Calu3 (cell line): Measurements from ENCODE around the gene HYI. TPM values are rescaled to one million over a fixed set of nuclear protein-coding genes. Genes with fewer than 3 reads are reported as not detected.

Experiments
- BruUV-seq: library from RNA; stranded (reverse); fragments of 400-500 nt; replicated peaks from 2 replicates; lab custom pipeline; 2021; lab: Mats Ljungman, UMichigan
- CTCF ChIA-PET: fragments of 300-600 bp; sonication (Branson Sonifier 250); formaldehyde crosslinking; loops from one replicate; lab custom pipeline; 2022; ENCODE audit warnings: antibody characterized with exemption; lab: Charles Lee
- DNase-seq: peaks from one replicate; pipeline ENCODE4 v3.0.0; 2022
- H3K27ac Mint-ChIP-seq: one replicate; pipeline ENCODE4 v1.8.0; 2022; ENCODE audit warnings: mixed read lengths; ENCODE audit not compliant: unreplicated experiment
- H3K27me3 Mint-ChIP-seq: one replicate; pipeline ENCODE4 v1.8.0; 2022; ENCODE audit warnings: mixed read lengths; ENCODE audit not compliant: unreplicated experiment
- H3K36me3 Mint-ChIP-seq: one replicate; pipeline ENCODE4 v1.8.0; 2022; ENCODE audit warnings: mild to moderate bottlenecking, moderate library complexity, mixed read lengths; ENCODE audit not compliant: insufficient read depth, unreplicated experiment
- H3K4me1 Mint-ChIP-seq: one replicate; pipeline ENCODE4 v1.8.0; 2022; ENCODE audit warnings: mild to moderate bottlenecking, low read depth, mixed read lengths; ENCODE audit not compliant: unreplicated experiment
- H3K4me3 Mint-ChIP-seq: one replicate; pipeline ENCODE4 v1.8.0; 2022; ENCODE audit warnings: mild to moderate bottlenecking, low read depth, moderate library complexity, mixed read lengths; ENCODE audit not compliant: unreplicated experiment
- H3K9me3 Mint-ChIP-seq: one replicate; pipeline ENCODE4 v1.8.0; 2022; ENCODE audit warnings: low read depth, mixed read lengths; ENCODE audit not compliant: unreplicated experiment
- intact Hi-C: fragments of 100-400 bp; cut with micrococcal nuclease; formaldehyde crosslinking; loops from one replicate; pipeline ENCODE4 v1.10.0; 2022; ENCODE audit not compliant: unreplicated experiment
- total RNA-seq: library from RNA; stranded (reverse); gene quantifications from 2 replicates; pipeline ENCODE4 v1.2.3, GENCODE V29; 2022
- TF ChIP-seq, protein P1 (sequence below): fragments of 200-600 bp; IDR thresholded peaks from one replicate; pipeline ENCODE4 v1.8.0; 2022; ENCODE audit warnings: antibody characterized with exemption; ENCODE audit not compliant: unreplicated experiment

HYI gene
- total RNA-seq, 1 experiment from 2014 or later, result 67.4 TPM

- Mint-ChIP-seq H3K4me3 (no peak overlapping the region), H3K36me3 (peaks cover 25% of the 10 kb centered on the region)
- CTCF ChIA-PET, result no interaction called here
Observed at GRCh38 chr1:43420874-43421273, 32.9 kb downstream of the HYI start.

DNA sequence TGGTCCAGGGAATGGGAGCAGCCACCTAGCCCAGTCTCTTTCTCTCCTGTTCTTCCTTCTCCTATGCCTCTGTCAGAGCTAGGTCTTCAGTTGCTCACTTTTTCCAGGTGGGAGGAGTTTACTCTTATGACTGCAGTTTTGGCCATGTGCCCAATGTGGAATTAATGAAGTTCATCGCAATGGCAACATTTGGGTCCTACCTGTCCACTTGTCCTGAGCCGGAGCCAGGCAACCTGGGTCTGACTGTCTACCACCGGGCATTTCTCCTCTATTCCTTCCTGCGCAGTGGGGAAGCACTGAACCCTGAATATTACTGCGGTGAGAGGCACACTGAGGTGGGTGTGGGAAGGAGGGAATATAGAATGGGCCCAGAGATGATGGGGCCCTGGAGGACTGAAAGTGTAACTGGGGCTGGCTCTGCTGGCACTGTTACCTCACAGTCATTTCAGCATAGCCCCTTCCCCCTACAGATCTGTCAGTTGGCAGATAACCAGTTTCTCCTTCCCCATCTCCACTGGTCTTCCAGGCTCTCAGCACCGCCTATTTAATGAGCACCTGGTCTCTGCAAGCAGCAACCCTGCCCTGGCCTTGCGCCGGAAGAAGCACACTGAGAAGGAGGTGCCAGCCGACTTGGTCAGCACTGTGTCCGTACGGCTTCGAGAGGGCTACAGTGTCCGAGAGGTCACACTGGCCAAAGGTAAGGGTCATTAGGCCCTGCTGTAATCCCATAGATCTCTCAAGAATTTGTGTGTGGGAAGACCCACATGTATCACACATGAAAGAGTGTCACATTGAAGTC, 33.9 kb downstream of the HYI start:
- intact Hi-C loops, result no loop called here
- DNase-seq, result no peak
- Mint-ChIP-seq H3K27me3 (no peaks in the 10 kb centered on the region), H3K4me1 (peaks cover 8% of the 10 kb centered on the region), H3K9me3 (no peaks in the 10 kb centered on the region), H3K27ac (no peak overlapping the region), H3K4me3 (no peak overlapping the region), H3K36me3 (peaks cover 24% of the 10 kb centered on the region)
- TF ChIP-seq, protein P1, sequence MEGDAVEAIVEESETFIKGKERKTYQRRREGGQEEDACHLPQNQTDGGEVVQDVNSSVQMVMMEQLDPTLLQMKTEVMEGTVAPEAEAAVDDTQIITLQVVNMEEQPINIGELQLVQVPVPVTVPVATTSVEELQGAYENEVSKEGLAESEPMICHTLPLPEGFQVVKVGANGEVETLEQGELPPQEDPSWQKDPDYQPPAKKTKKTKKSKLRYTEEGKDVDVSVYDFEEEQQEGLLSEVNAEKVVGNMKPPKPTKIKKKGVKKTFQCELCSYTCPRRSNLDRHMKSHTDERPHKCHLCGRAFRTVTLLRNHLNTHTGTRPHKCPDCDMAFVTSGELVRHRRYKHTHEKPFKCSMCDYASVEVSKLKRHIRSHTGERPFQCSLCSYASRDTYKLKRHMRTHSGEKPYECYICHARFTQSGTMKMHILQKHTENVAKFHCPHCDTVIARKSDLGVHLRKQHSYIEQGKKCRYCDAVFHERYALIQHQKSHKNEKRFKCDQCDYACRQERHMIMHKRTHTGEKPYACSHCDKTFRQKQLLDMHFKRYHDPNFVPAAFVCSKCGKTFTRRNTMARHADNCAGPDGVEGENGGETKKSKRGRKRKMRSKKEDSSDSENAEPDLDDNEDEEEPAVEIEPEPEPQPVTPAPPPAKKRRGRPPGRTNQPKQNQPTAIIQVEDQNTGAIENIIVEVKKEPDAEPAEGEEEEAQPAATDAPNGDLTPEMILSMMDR, result no peak
- CTCF ChIA-PET, result no interaction called here
- no TSS peak for BruUV-seq

More at GRCh38 chr1:43420874-43421273, 32.9 kb downstream of the HYI start:
- no TSS peak for BruUV-seq
- Mint-ChIP-seq H3K27me3 (no peaks in the 10 kb centered on the region), H3K4me1 (peaks cover 8% of the 10 kb centered on the region), H3K9me3 (no peaks in the 10 kb centered on the region), H3K27ac (no peak overlapping the region)
- DNase-seq, result no peak
- intact Hi-C loops, result no loop called here
- TF ChIP-seq, protein P1, result no peak

DNA sequence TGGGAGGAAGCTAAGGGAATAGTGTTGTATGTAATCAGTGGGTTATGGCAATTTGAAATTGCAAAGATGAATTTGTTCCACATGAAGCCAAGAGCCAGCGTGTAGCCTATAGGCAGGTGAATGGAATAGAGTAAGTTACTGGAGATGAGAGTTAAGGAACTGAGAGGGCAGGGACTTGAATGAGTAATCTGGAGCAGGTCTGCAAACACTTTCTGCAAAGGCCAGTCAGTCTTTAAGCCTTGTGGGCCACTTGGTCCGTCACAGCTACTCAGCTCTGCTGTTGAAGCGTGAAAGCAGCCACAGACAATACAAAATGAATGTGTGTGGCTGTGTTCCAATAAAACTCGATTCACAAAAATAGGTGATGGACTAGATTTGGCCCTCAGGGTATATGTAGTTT, 34.9 kb downstream of the HYI start:
- DNase-seq, result no peak
- BruUV-seq, result no TSS peak
- intact Hi-C loops, result no loop called here
- H3K4me3 Mint-ChIP-seq, result no peak overlapping the region
- peaks cover 8% of the 10 kb centered on the region for H3K4me1 Mint-ChIP-seq
- no peak overlapping the region for H3K27ac Mint-ChIP-seq
- no peaks in the 10 kb centered on the region for H3K9me3 Mint-ChIP-seq
- CTCF ChIA-PET, result interaction anchor here (0.7 to 0.9 kb wide), 2 partner anchors 30 to 37 kb away, joined by 3 to 4 read pairs; no protein-coding TSS in a partner anchor
- H3K36me3 Mint-ChIP-seq, result peaks cover 16% of the 10 kb centered on the region
- H3K27me3 Mint-ChIP-seq, result no peaks in the 10 kb centered on the region
- TF ChIP-seq, protein P1, result no peak

DNA sequence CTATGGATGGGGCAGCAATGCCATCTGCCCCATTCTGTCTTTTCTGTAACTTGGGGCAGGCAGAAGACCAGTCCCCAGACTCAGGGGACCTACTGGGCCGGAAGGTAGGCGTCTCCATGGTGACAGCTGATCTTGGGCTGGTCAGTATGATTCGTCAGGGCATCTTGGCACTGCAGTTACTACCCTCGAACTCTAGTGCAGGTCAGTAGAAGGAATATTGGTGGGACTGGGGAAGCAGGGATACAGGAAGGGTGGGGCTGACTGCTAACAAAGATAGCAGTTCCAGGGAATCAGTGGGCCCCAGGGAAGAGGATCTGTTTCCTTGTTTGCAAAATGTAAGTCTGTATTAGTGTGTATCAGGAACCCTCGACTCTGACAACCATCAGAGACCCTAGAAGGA, 37.8 kb downstream of the HYI start:
- no peaks in the 10 kb centered on the region for H3K9me3 Mint-ChIP-seq
- H3K27ac Mint-ChIP-seq, result no peak overlapping the region
- no peaks in the 10 kb centered on the region for H3K4me1 Mint-ChIP-seq
- TF ChIP-seq, protein P1, result no peak
- no peaks in the 10 kb centered on the region for H3K27me3 Mint-ChIP-seq
- intact Hi-C loops, result no loop called here
- H3K4me3 Mint-ChIP-seq, result no peak overlapping the region
- BruUV-seq, result no TSS peak
- CTCF ChIA-PET, result no interaction called here
- DNase-seq, result no peak
- peaks cover 12% of the 10 kb centered on the region for H3K36me3 Mint-ChIP-seq
